Occipital lobe (tissue), 2 donors: ENCODE results near the gene DHRS3. TPM values are rescaled to one million over a fixed set of nuclear protein-coding genes. Genes with fewer than 3 reads are reported as not detected.
"Not testable (repeated sequence)": the region's sequence is repeated elsewhere in the genome, so short reads cannot be mapped to it uniquely, and the experiment has no call there.

Experiments used
- DNase-seq: peaks from one replicate; lab custom pipeline; 2025; lab: John Stamatoyannopoulos, UW
- total RNA-seq: library from RNA; depleted of rRNA; stranded (reverse); fragments of >200 nt; gene quantifications from one replicate; pipeline ENCODE4 v1.2.3, GENCODE V29; 2014

The DHRS3 gene, protein sequence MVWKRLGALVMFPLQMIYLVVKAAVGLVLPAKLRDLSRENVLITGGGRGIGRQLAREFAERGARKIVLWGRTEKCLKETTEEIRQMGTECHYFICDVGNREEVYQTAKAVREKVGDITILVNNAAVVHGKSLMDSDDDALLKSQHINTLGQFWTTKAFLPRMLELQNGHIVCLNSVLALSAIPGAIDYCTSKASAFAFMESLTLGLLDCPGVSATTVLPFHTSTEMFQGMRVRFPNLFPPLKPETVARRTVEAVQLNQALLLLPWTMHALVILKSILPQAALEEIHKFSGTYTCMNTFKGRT
- total RNA-seq: 11.5 TPM

DNA sequence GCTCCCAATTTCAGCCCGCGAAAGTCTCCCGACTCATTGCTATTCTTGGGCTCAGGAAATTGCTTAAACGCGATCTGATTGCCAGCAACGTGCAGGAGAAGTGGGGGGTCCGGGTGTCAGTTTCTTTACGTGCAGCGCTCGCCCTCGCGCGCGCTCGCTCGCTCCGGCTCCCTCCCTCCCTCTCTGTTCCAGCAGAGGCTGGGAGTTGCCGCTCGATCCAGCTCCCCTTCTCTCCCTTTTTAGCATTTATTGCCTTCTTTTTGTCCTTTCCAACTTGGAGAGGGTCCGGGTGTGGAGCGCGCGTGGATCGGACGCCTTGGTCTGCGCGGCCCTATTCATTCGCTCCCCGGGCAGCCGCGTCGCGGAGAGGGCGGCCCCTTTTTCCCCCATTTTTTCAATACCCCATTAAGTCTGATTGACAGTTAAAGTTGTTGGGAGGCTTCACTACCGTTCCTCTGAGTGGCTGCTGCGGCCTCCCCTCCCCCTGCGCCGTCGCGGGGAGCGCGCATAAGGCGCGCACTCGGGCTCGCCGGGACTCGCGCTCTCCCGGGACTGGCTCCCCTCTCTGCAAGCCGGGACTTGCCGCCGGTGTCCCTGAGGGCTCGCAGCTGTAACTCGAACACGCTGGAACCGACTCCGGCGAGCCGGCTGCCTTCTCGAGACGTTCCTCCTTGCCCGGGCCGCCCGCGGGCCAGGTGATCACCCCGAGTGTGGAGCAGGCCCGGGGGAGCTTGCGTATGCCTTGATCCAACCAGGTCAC is at the start of gene DHRS3:
TSS of gene DHRS3 (minus strand) at position 310 of the 760 bp plus-strand sequence. CDS start 862 bp downstream, outside the sequence.
- peak; percentile 62 for DNase-seq

DNA sequence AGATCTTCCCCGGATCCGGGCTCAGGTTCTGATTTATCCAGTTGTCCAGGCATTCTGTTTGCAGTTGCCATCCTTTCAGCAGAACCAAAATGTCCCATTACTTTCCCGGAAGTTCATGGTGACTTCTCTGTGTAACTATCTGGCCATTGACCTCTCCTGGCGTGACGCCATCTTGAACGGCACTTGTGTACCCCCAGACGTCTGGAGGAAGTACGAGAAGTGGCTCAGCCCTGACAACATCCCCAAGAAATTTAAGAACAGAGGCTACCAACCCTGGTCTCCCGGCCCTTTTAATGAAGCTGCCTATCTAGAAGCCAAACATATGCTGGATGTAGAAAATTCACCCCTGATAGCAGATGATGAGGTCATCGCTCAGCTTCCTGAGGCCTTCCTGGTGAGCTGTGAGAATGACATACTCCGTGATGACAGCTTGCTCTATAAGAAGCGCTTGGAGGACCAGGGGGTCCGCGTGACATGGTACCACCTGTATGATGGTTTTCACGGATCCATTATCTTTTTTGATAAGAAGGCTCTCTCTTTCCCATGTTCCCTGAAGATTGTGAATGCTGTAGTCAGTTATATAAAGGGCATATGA is 48.2 kb upstream of the DHRS3 start:
- no peak for DNase-seq

DNA sequence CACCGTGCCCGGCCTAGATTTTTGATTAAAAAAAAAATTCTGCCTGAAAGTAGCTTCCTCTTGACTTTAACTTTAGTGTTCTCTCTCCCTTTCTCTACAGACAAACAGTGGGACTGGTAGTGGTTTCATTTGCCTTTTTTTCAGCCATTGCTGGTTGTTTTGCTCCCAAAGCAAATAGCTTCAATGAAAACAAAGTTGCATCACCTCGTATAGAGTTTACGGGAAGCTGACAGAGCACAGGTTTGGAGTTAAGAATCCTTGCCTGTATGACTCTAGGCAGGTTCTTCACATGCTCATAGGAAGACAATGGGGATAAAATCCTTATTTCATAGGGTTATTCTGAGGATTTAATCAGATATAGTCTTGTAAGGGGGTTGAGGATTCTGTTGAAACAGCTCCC is 47.5 kb upstream of the DHRS3 start:
- no peak for DNase-seq

DNA sequence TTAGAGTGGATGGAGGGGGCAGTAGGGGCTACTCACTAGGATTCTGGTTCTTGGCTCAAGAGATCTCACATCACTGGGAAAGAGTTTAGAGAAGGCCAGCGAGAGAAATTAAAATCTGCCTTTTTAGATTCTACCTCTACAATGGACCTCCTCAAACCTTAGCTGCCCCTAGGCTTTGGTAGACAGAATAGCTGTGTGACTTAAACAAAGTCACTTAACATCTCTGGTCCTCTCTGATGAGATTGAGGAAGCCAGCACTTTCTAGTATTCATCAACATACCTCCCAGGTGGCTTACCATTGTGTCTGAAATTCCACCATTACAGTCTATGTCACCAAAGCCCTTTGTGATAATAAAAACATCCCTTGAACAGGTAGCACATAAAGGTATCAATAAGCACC is 44.5 kb upstream of the DHRS3 start:
- DNase-seq: no peak

DNA sequence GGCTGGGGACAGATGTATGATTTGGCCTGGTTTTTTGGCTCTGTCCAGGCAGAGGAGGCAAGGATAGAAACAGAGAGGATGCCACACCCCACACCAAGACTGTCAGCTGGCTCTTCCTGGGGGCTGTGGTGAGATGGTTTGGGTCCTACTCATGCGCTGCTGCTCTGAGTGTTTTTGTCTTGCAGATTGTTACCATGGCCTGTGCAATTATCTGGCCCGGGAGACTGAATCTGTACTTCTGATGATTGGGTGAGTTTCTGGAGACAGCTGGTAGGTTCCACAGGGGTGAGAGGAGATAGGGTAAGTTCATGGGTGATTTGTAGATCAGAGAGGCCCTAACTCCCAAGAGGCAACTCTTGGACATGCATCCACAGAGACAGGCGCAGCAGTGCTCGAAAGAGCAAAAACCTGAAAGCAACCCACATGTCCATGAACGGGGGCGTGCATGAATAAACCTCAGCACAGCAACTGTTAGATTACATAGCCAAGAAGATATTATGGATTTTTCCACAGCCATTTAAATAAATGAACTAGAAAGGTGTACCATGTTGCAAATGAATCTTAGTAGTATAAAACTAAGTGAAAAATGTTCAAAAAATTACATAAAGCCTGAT is 43.7 kb upstream of the DHRS3 start:
- no peak for DNase-seq

DNA sequence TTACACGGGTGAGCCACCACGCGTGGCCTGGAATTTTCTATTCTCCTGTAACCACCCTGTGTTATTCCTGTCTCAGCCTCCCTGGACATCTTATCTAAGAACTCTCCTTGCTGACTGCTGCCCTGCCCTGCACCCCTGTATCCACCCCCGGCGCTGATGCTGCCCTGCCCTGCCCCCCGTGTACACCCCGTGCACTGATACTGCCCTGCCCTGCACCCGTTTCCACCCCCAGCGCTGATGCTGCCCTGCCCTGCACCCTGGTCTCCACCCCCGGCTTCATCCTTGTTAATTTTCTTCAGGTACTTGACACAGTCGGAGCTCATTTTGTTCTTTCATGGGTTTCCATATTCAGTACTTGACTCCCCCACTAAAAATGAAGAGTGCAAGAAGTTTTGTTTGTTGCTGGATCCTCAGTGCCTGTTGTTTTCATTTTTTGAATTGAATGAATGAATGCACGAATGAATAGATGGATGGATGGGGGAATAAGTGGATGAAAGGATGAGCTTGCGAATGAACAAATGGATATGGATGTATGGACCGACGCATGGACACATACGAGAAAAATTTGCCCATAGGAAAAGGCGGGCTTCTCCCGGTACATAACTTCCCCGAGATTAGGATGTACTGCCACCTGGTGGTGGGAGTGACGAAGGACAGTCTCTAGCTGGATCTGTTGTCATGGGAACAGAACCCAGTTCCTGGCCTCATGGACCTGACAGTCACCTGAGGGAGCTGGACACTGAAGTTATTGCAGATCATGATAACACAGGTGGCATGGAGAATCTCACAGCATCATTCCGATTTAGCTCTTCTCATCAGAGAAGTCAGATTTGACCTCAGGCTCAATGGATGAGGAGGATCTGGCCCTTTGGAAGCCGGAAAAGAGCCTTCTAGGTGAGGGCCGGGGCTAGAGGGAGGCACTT is 40.8 kb upstream of the DHRS3 start:
- peak; percentile 51 for DNase-seq

DNA sequence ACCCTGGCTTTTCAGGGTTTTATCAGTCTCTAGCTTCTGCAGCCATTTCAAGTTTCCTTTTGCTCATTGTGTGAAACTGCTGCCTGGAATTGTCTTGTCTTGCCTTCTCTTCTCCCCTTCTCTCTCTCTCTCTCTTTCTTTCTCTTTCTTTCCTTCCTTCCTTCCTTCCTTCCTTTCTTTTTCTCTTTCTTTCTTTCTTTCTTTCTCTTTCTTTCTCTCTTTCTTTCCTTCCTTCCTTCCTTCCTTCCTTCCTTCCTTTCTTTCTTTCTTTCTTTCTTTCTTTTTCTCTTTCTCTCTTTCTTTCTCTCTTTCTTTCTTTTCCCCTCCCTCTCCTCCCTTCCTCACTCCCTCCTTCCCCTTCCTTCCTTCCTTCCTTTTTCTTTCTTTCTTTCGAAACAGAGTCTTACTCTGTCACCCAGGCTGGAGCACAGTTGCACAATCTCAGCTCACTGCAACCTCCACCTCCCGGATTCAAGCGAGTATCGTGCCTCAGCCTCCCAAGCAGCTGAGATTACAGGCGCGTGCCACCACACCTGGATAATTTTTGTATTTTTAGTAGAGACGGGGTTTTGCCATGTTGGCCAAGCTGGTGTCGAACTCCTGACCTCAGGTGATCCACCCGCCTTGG is 40.0 kb upstream of the DHRS3 start:
- DNase-seq: not testable (repeated sequence)

DNA sequence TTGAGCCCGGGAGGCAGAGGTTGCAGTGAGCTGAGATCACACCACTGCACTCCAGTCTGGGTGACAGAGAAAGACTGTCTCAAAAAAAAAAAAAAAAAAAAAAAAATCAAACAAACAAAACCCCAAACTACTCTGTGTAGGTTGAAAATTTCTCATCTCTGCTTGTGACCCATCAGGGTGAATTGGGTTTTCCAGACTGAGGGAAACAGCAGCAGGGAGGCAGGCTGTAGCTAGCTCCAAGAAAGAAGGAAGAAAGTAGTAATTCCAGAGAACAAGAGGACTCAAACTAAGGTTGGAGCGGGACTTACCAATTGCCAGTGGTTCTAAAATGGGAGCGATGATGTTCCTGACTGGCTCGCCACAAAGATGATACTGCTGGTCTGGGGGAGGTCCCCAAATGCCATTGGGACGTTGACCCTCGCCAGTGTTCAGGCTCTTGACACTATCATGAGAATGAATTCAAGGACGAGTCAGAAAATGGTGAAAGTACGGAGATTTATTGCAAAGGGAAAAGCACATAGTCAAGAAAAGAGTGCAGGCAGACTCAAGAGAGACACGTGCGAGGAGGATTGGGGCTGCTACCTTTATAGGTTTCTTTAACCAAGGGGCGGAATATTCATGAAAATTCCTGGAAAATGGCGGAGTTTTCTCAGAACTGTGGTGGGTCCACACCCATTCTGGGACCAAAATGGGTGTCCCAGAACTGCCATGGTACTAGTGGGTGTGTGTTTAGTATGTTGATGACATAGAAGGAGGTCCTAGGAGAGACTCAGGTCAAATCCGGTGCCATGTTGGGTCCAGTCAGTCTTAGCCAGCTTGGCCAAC is 39.3 kb upstream of the DHRS3 start:
- no peak for DNase-seq

DNA sequence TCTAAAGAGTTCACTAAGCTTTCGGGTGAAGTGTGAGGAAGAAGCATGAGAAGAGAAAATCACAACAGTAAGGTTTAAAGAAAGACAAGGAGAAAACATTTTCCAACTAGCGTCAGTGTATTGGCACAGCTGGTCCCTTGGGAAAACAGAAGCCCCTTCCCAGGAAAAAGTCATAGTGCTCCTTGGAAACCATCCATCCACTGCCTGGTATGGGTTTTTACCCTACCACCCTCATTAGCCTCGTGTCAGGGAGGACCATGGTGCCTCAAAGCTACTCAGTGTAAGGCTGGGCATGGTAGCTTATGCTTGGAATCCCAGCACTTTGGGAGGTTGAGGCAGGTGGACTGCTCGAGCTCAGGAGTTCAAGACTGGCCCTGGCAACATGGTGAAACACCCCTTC is 38.6 kb upstream of the DHRS3 start:
- no peak for DNase-seq

DNA sequence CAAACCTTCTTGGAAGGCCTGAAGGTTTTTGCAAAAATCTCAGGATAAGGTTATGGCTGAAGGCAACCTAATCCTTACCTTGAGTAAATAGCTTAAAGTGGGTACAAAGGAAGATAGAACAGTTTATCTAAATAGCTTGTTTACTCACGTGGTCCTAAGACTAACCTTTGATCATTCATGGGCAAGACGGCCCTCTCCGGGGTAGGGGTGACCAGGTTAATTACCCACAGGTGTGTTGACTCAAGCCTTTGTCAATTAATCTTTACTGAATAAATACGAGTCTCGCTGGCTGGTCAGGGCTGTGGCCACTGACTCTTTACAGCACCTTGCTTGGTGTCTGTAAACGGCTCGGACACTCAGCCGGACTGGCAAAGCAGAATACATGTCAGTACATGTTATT is 36.6 kb upstream of the DHRS3 start:
- DNase-seq: no peak

DNA sequence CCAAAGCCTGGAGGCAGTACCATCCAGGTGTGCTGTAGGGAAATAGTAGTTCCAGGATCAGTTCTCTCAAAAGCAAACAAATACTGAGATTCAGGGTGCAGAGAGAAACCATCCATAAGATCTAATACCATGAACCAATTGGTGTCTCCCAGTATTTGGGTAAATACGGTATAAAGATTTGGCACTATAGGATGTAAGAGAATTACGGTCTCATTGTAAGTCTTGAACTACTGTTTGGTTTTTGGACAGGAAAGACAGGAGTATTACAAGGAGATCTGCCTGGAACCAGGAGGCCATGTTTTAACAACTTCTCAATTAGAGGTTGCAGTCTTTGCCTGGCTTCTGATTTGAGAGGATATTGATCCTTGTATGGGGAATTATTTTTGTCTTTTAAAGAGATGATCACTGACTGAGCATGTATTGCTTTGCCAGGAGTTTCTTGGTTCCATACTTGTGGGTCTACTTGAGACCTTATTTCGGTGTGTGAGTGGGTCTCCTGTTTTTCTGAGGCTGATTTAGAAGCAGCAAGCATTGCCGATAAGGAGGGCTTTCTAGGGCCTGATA is 36.1 kb upstream of the DHRS3 start:
- DNase-seq: no peak

DNA sequence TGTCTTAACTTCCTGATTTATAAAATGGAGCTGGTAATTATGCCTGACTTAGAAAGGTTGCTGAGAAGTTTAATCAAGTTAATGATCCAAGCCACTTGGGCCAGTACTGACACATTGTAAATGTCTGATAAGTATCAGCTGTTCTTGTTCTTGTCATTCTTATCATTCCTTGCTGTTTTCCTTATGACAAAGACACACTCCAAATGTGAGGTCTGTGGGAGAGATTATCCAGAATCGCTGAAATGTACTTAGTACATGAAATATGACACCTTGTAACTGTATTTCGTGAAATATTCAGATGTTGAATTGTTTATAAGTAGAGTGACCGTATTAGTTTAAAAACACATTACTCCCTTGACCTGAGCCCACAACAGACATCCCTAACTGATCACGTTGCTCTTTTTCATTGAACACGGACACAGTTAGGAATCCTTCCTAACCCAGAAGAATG is 32.0 kb upstream of the DHRS3 start:
- DNase-seq: no peak

DNA sequence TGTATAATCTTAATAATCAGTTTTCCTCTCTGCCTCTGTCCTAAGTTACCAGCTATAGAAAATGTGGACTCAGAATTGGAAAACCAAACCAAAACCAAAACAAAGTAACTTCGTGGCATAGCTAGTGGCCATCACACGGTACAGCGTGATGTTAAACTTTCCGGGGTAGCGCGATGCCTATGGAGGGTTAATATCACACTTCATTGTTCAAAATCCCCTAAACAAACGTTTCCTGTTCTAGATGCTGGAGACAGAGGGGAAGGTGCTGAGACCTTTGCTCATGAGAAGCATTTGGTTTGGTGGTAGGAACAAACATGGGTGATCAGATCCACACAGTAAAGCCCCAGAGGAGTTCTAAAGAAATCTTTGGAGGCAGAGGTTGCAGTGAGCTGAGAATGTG is 30.7 kb upstream of the DHRS3 start:
- DNase-seq: no peak

DNA sequence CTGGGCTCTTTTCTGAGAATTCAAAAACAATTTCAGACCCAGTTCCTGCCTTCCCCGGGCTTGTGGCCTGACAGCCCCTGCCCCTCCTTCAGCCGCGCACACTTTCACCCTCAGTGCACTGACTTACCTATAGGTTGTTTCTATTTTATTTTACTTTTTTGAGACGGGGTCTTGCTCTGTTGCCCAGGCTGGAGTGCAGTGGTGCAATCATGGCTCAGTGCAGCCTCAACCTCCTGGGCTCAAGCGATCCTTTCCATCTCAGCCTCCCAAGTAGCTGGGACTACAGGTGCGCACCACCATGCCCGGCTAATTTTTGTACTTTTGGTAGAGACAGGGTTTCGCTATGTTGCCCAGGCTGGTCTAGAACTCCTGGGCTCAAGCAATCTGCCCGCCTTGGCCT is 27.4 kb upstream of the DHRS3 start:
- not testable (repeated sequence) for DNase-seq

DNA sequence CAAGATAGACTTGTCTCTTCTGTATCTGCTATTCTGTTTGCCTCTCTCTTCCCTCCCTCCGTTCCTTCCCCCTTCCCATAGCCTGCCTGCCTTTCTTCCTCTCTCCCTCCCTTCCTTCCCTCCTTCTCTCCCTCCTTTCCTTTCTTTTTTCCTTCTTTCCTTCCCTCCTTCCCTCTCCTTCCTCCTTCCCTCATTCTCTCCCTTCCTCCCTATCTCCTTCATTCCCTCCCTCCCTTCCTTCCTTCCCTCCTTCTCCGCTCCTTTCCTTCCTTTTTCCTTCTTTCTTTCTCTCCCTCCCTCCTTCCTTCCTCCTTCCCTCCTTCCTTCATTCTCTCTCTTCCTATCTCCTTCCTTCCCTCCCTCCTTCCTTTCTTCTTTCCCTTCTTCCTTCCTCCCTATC is 26.8 kb upstream of the DHRS3 start:
- DNase-seq: no peak

DNA sequence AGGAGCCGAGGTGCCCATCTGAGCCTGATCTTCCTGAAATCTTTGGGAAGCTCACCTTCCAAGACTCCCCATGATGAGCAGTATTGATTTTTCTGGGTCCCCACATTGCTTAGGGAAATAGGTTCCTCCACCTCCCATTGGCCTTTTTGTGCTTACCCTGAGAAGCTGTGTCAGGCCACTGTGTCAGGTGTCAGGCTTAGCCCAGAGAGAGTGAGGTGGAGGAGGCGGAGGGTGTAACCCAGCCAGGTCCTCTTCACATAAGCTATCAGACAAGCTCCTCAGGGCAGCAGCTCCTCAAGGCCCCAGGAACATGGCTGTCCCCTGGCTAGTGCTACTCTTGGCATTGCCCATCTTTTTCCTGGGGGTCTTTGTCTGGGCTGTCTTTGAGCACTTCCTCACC is 26.2 kb upstream of the DHRS3 start:
- no peak for DNase-seq

DNA sequence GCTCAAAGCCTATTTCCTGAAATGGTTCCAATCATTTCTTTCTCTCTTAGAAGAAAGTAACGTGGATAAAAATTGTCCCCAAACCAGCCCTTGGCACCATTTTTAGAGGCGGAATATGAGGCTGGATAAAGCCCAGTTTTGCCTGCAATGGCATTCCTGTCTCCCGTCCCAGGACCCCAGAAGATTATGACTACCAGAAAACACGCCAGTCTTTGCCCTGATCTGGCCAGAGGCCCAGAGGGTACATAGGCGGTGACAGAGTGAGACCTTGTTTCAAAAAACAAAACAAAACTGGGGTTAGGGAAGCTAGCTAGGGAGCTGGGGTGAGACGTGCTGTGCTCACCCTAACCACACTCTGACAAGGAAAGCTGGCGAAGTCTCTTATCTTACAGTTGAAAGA is 25.8 kb upstream of the DHRS3 start, which contains the start of gene AADACL4:
TSS of gene AADACL4 (plus strand) at position 301 of the 400 bp plus-strand sequence. CDS start 462 bp downstream, outside the sequence.
- DNase-seq: no peak

DNA sequence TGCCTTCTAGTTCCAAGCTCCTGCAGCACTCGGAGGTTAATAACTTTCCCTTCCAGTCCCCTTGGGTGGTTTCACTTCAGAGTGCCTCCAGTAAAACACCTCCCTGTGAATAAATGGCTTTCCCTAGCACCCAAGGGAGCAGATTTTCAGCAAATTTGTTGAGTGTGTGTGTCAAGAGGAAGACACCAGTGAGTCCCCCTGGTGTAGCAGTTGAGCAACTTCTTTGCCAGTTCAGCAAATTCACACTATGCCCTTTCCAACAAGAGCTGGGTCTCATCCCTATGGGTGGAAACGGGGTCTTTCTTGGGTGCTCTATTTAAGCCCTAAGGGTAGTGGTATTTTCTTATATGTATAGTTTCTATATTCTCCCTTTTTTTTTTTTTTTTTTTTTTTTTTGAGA is 25.1 kb upstream of the DHRS3 start:
- no peak for DNase-seq

DNA sequence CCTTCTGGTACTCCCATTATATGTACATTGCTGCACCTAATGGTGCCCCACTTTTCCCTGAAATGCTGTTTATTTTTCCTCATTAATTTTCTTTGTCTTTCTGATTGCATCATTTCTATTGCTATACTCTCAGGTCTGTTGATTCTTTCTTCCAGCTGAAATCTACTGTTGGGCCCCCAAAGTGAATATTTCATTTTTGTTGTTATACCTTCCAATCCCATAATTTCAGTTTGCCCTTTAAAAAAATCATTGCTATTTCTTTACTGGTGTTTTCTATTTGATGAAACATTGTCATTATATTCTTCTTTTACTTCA is 22.9 kb upstream of the DHRS3 start:
- no peak for DNase-seq
